ENCODE data around the gene MSH5. TPM values are rescaled to one million over a fixed set of nuclear protein-coding genes. Genes with fewer than 3 reads are reported as not detected.

Gene MSH5
- total RNA-seq, 4 donors from 2014 or later, result 4.0 to 6.4 (median 4.5) TPM

- no peak for TF ChIP-seq EP300 (IDR thresholded peaks at IDR 0.05)
- no peak for TF ChIP-seq POLR2A (IDR thresholded peaks at IDR 0.05; ENCODE audit: low read depth)
- TF ChIP-seq POLR2AphosphoS5 (IDR thresholded peaks at IDR 0.05), result no peak
- TF ChIP-seq CTCF (IDR thresholded peaks at IDR 0.05), result no peak
- no peak for DNase-seq (ENCODE audit: extremely low spot score)
- Histone ChIP-seq H3K4me3 (no peak overlapping the region), H3K36me3 (peaks cover 66 to 100% (median 97%) of the 10 kb centered on the region in 4 donors), H3K27ac (replicated peaks in 1 of 4) (no peak overlapping the region), H3K9me3 (no peaks in the 10 kb centered on the region), H3K27me3 (no peaks in the 10 kb centered on the region), H3K4me1 (peaks cover 0 to 4% (median 0%) of the 10 kb centered on the region in 4 donors)
- 83% methylated on average over 4 of the region's 4 CpGs for WGBS
- intact Hi-C loops (cut with DNase I), result no loop called here
These were observed 47.5 kb upstream of the MSH5 start for GRCh38 chr6:31692353-31692752.

- intact Hi-C loops (cut with DNase I), result no loop called here
- no peak for TF ChIP-seq EP300 (IDR thresholded peaks at IDR 0.05)
- no peak for TF ChIP-seq CTCF (IDR thresholded peaks at IDR 0.05)
- TF ChIP-seq POLR2A (IDR thresholded peaks at IDR 0.05; ENCODE audit: low read depth), result no peak
- TF ChIP-seq POLR2AphosphoS5 (IDR thresholded peaks at IDR 0.05), result no peak
- H3K4me3 ChIP-seq, result no peak overlapping the region
- no peaks in the 10 kb centered on the region for H3K27me3 ChIP-seq
- H3K9me3 ChIP-seq, result no peaks in the 10 kb centered on the region
- 83% methylated on average over 9 of the region's 9 CpGs for WGBS
- peaks cover 0 to 8% (median 0%) of the 10 kb centered on the region in 4 donors for H3K4me1 ChIP-seq
- DNase-seq (ENCODE audit: extremely low spot score), result no peak
- H3K27ac ChIP-seq (replicated peaks in 1 of 4), result no peak overlapping the region
- peaks cover 61 to 100% (median 95%) of the 10 kb centered on the region in 4 donors for H3K36me3 ChIP-seq
These were observed 46.9 kb upstream of the MSH5 start for GRCh38 chr6:31692886-31693285.

GRCh38 chr6:31693535-31693934, 46.3 kb upstream of the MSH5 start:
- TF ChIP-seq EP300 (IDR thresholded peaks at IDR 0.05), result no peak
- no peak for TF ChIP-seq POLR2A (IDR thresholded peaks at IDR 0.05; ENCODE audit: low read depth)
- no peak for TF ChIP-seq POLR2AphosphoS5 (IDR thresholded peaks at IDR 0.05)
- TF ChIP-seq CTCF (IDR thresholded peaks at IDR 0.05), result no peak
- Histone ChIP-seq H3K27ac (replicated peaks in 1 of 4) (no peak overlapping the region), H3K4me3 (no peak overlapping the region), H3K4me1 (peaks cover 0 to 10% (median under 1%) of the 10 kb centered on the region in 4 donors), H3K36me3 (peaks cover 54 to 100% (median 91%) of the 10 kb centered on the region in 4 donors), H3K27me3 (no peaks in the 10 kb centered on the region), H3K9me3 (no peaks in the 10 kb centered on the region)
- intact Hi-C loops (cut with DNase I), result no loop called here
- DNase-seq (ENCODE audit: extremely low spot score), result no peak
- WGBS, result 81% methylated on average over 6 of the region's 6 CpGs

GRCh38 chr6:31697555-31697954, 42.2 kb upstream of the MSH5 start:
- no peak overlapping the region for H3K4me3 ChIP-seq
- intact Hi-C loops (cut with DNase I), result no loop called here
- WGBS, result 30% methylated on average over 3 of the region's 3 CpGs
- no peak for DNase-seq (ENCODE audit: extremely low spot score)
- no peaks in the 10 kb centered on the region for H3K27me3 ChIP-seq
- no peaks in the 10 kb centered on the region for H3K9me3 ChIP-seq
- TF ChIP-seq POLR2AphosphoS5 (IDR thresholded peaks at IDR 0.05) (no peak), EP300 (IDR thresholded peaks at IDR 0.05) (no peak)
- no peak overlapping the region for H3K27ac ChIP-seq (replicated peaks in 1 of 4)
- H3K36me3 ChIP-seq, result peaks cover 50 to 84% (median 68%) of the 10 kb centered on the region in 4 donors
- peaks cover 17 to 43% (median 25%) of the 10 kb centered on the region in 4 donors for H3K4me1 ChIP-seq

GRCh38 chr6:31700740-31701401, 38.9 kb upstream of the MSH5 start:
- 91% methylated on average over 5 of the region's 5 CpGs for WGBS
- intact Hi-C loops (cut with DNase I), result no loop called here
- TF ChIP-seq POLR2AphosphoS5 (IDR thresholded peaks at IDR 0.05) (no peak), POLR2A (IDR thresholded peaks at IDR 0.05; ENCODE audit: low read depth) (no peak), EP300 (IDR thresholded peaks at IDR 0.05) (no peak), CTCF (IDR thresholded peaks at IDR 0.05) (no peak)
- H3K4me3 ChIP-seq, result peak overlapping the region in 1 of 4 donors; percentile 81
- H3K4me1 ChIP-seq, result peaks cover 21 to 49% (median 32%) of the 10 kb centered on the region in 4 donors
- DNase-seq (ENCODE audit: extremely low spot score), result no peak
- H3K36me3 ChIP-seq, result peaks cover 23 to 51% (median 35%) of the 10 kb centered on the region in 4 donors
- peak overlapping the region in 2 of 4 donors; percentile 19 to 90 for H3K27ac ChIP-seq (replicated peaks in 1 of 4)
- no peaks in the 10 kb centered on the region for H3K27me3 ChIP-seq
- no peaks in the 10 kb centered on the region for H3K9me3 ChIP-seq

Measured in esophagus muscularis mucosa (tissue), 4 donors.